ENCODE results near the gene KATNAL1. TPM values are rescaled to one million over a fixed set of nuclear protein-coding genes. Genes with fewer than 3 reads are reported as not detected.
"Not testable (repeated sequence)": the region's sequence is repeated elsewhere in the genome, so short reads cannot be mapped to it uniquely, and the experiment has no call there.

Gene KATNAL1
- total RNA-seq, 4 donors from 2014 or later: 5.9 to 9.4 (median 7.5) TPM

DNA sequence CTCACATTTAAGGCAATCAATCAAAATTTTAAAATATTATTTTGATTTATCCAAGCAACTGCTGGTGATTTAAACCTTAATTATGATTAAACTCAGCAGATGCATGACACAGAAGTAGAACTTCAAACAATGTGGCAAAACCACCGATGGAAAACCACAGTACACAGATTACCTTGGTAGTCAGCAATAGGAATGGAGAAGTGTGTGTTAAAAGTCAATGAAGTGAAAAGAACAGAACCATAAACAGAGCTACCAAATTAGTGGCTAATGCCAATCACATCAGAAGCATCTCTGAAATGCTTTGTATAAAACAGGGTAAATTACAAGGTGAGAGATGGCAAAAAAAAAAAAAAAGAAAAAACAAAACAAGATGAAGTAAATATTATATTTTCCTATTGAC is 31.2 kb downstream of the KATNAL1 start:
- TF ChIP-seq, protein P1, sequence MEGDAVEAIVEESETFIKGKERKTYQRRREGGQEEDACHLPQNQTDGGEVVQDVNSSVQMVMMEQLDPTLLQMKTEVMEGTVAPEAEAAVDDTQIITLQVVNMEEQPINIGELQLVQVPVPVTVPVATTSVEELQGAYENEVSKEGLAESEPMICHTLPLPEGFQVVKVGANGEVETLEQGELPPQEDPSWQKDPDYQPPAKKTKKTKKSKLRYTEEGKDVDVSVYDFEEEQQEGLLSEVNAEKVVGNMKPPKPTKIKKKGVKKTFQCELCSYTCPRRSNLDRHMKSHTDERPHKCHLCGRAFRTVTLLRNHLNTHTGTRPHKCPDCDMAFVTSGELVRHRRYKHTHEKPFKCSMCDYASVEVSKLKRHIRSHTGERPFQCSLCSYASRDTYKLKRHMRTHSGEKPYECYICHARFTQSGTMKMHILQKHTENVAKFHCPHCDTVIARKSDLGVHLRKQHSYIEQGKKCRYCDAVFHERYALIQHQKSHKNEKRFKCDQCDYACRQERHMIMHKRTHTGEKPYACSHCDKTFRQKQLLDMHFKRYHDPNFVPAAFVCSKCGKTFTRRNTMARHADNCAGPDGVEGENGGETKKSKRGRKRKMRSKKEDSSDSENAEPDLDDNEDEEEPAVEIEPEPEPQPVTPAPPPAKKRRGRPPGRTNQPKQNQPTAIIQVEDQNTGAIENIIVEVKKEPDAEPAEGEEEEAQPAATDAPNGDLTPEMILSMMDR (IDR thresholded peaks at IDR 0.05): no peak
- no peak for TF ChIP-seq EP300 (IDR thresholded peaks at IDR 0.05)
- TF ChIP-seq POLR2AphosphoS5 (IDR thresholded peaks at IDR 0.05): no peak
- no peak for TF ChIP-seq POLR2A (IDR thresholded peaks at IDR 0.05)
- Histone ChIP-seq H3K4me3 (no peak overlapping the region), H3K4me1 (no peaks in the 10 kb centered on the region), H3K36me3 (peaks cover 15% of the 10 kb centered on the region), H3K27me3 (no peaks in the 10 kb centered on the region), H3K27ac (no peak overlapping the region), H3K9me3 (no peaks in the 10 kb centered on the region)
- no peak for DNase-seq (ENCODE audit: low spot score in 2 of 2)
- WGBS: 90% methylated on average over 1 of the region's 1 CpG

DNA sequence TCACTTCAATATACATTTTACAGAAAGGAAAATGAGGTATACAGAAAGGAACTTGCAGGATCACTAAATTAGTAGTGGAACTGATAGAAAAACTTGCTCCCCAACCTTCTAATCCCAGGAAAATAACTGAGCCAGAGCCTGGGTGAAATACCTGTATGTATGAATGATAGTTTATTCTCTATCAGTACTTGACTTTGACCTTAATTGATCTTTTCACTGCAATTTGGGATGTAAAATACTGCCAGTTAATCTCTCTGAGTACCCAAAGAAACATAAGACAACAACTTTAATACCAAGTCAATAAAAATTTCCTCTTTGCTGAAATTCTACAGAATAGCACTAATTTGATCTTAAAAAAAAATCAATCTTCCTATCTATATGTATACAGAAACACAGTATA is 33.3 kb downstream of the KATNAL1 start:
- H3K27ac ChIP-seq: no peak overlapping the region
- TF ChIP-seq POLR2AphosphoS5 (IDR thresholded peaks at IDR 0.05): no peak
- TF ChIP-seq POLR2A (IDR thresholded peaks at IDR 0.05): no peak
- TF ChIP-seq EP300 (IDR thresholded peaks at IDR 0.05): no peak
- TF ChIP-seq, protein P1 (IDR thresholded peaks at IDR 0.05): no peak
- no peak overlapping the region for H3K4me3 ChIP-seq
- no peaks in the 10 kb centered on the region for H3K4me1 ChIP-seq
- H3K27me3 ChIP-seq: no peaks in the 10 kb centered on the region
- peaks cover 11% of the 10 kb centered on the region for H3K36me3 ChIP-seq
- DNase-seq (ENCODE audit: low spot score in 2 of 2): no peak
- no peaks in the 10 kb centered on the region for H3K9me3 ChIP-seq

DNA sequence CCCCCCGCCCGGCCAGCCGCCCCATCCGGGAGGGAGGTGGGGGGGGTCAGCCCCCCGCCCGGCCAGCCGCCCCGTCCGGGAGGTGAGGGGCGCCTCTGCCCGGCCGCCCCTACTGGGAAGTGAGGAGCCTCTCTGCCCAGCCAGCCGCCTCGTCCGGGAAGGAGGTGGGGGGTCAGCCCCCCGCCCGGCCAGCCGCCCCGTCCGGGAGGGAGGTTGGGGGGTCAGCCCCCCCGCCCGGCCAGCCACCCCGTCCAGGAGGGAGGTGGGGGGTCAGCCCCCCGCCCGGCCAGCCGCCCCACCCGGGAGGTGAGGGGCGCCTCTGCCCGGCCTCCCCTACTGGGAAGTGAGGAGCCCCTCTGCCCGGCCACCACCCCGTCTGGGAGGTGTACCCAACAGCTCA is 37.3 kb downstream of the KATNAL1 start:
- H3K4me3 ChIP-seq; H3K9me3 ChIP-seq; DNase-seq (ENCODE audit: low spot score in 2 of 2); H3K27me3 ChIP-seq; H3K36me3 ChIP-seq; H3K27ac ChIP-seq; H3K4me1 ChIP-seq: not testable (repeated sequence)
- no CpG with 5 or more reads among the region's 31 CpGs for WGBS

DNA sequence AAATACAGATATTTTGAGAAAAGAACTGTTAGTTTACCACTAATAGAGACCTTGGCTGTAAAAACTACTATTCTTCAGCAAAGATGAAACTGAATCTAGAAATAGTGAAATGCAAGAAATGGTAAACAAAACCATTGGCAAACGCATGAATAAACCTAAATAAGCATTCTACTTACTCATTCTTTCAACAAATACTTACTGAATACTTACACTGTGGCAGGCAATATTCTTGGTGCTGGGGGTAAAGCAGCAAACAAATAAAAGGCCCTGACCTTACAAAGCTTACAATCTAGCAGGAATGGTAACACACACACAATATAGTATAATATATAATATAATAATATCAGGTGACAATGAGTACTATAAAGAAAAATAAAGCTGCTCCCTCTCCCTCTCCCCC is 38.7 kb downstream of the KATNAL1 start:
- 56% methylated on average over 1 of the region's 1 CpG for WGBS
- H3K4me3 ChIP-seq: no peak overlapping the region
- H3K27ac ChIP-seq: no peak overlapping the region

DNA sequence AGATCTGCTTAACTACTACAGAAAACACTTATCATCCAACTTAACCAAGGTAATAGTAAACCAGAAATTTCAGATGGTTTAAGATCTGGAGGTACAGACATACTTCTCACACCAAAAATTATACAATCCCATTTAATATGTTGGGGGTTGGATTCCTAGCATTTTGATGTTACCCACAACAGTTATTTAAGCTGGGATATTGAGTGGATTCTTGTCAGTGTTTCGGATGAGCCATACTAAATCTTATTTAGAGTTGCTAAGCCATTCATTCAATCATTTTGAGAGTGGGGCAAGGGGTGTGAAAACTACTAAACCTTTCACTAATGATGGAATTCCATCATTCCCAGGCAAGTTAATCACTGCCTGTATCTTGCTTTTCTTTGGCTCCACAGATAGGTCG is 40.6 kb downstream of the KATNAL1 start:
- Histone ChIP-seq H3K27ac (no peak overlapping the region), H3K4me1 (no peaks in the 10 kb centered on the region), H3K27me3 (no peaks in the 10 kb centered on the region), H3K4me3 (no peak overlapping the region), H3K36me3 (no peaks in the 10 kb centered on the region), H3K9me3 (no peaks in the 10 kb centered on the region)
- 79% methylated on average over 2 of the region's 2 CpGs for WGBS
- DNase-seq (ENCODE audit: low spot score in 2 of 2): no peak
- TF ChIP-seq, protein P1 (IDR thresholded peaks at IDR 0.05): no peak
- TF ChIP-seq POLR2A (IDR thresholded peaks at IDR 0.05) (no peak), EP300 (IDR thresholded peaks at IDR 0.05) (no peak), POLR2AphosphoS5 (IDR thresholded peaks at IDR 0.05) (no peak)

More for the DNA sequence above, 38.7 kb downstream of the KATNAL1 start:
- no peaks in the 10 kb centered on the region for H3K36me3 ChIP-seq
- H3K9me3 ChIP-seq: no peaks in the 10 kb centered on the region
- H3K27me3 ChIP-seq: no peaks in the 10 kb centered on the region
- no peak for DNase-seq (ENCODE audit: low spot score in 2 of 2)
- no peaks in the 10 kb centered on the region for H3K4me1 ChIP-seq
- TF ChIP-seq POLR2A (IDR thresholded peaks at IDR 0.05) (no peak), EP300 (IDR thresholded peaks at IDR 0.05) (no peak), POLR2AphosphoS5 (IDR thresholded peaks at IDR 0.05) (no peak)
- TF ChIP-seq, protein P1 (IDR thresholded peaks at IDR 0.05): no peak

DNA sequence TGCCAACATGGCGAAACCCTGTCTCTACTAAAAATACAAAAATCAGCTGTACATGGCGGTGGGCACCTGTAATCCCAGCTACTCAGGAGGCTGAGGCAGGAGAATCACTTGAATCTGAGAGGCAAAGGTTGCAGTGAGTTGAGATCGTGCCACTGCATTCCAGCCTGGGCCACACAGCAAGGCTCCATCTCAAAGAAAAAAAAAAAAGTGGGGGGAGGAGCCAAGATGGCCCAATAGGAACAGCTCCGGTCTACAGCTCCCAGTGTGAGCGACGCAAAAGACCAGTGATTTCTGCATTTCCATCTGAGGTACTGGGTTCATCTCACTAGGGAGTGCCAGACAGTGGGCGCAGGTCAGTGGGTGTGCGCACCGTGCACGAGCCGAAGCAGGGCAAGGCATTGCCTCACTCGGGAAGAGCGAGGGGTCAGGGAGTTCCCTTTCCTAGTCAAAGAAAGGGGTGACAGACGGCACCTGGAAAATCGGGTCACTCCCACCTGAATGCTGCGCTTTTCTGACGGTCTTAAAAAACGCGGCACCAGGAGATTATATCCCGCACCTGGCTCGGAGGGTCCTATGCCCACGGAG is 48.1 kb downstream of the KATNAL1 start:
- H3K9me3 ChIP-seq; H3K4me1 ChIP-seq; H3K27ac ChIP-seq; H3K27me3 ChIP-seq; H3K36me3 ChIP-seq; DNase-seq (ENCODE audit: low spot score in 2 of 2); H3K4me3 ChIP-seq: not testable (repeated sequence)
- WGBS: 92% methylated on average over 22 of the region's 22 CpGs

Data from suprapubic skin (tissue), 4 donors.